DMS79 (cell line): Measurements from ENCODE around the gene PACS2.

Experiments used
- DNase-seq: peaks from one replicate; lab custom pipeline; 2025; lab: John Stamatoyannopoulos, UW

PACS2 gene

DNA sequence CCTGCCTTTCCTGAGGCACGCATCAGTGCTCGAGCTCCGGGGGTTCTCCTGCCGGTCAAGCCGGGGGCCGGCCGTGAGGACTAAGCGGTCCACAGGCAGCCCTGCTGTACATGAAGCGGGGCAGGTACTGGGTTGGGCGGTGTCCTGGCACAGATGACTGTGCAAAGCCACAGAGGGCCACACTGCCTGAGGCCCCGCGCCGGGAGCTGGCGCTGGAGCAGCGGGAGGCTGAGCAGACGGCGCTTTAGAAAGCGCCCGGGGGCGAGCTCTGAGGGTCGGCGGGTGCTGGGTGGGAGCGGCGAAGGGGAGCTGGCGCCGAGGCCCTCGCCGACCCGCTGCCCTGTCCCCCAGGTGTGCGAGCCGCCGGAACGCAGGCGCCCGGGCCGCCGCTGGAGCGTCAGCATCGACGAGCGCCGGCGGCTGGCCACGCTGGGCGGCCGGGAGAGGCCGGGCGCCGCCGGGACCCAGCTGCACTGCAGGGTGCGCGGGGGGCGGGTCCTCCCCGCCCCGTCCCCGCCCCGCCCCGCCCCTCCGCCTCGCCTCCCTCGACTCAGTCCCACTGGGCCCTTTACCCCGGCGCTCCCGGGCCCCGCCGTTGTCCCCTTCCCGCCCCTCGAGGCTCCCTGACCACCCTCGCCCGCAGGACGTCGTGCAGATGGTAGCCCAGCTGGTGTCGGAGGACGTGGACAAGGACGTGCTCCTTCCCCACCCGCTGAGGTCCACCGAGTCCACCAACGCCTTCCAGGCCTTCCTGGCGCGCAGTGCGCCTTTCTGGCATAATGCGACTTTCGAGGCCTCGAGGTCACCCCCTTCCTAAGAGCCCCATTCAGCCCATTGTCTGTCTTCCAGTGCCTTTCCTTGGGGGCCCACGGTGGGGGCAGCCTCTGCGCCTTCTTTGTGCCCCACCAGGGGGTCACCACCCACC lies 96.7 kb downstream of the PACS2 start:
- DNase-seq: no peak

DNA sequence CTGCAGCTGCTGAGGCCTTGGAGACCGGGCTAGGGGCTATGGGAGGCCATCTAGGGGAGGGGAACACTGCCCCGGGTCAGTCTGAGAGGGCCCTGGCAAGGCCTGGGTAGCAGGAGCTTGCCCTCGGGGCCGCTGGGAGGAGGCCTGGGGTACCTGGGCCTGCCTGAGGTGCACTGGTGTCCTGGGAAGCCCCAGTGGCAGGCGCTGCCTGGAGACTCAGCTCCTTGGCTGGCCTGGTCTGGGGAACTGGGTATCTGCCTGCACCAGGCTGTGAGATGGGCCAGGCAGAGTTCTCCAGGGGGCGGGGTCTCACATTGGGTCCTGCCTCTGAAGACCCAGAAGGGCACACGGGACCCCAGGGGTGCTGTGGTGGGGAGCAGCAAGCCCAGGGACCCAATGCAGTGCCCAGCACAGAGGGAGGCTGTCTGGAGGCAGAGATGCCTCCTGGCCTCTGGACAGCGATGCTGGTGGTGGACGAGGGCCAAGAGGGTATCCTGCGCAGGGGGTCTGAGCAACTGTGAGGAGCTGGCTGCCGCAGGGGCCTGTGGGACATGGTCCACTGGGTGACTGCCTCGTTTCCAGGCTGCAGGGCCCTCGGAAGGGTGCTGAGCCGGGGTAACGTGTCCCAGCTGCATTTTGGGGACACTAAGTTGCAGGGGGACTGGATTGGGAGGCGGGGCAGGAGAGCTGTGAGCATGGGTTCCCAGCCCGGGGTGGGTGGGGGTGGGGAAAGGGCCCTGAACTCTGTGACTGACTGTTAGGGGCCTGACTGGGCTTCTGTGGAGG lies 97.6 kb downstream of the PACS2 start:
- no peak for DNase-seq

DNA sequence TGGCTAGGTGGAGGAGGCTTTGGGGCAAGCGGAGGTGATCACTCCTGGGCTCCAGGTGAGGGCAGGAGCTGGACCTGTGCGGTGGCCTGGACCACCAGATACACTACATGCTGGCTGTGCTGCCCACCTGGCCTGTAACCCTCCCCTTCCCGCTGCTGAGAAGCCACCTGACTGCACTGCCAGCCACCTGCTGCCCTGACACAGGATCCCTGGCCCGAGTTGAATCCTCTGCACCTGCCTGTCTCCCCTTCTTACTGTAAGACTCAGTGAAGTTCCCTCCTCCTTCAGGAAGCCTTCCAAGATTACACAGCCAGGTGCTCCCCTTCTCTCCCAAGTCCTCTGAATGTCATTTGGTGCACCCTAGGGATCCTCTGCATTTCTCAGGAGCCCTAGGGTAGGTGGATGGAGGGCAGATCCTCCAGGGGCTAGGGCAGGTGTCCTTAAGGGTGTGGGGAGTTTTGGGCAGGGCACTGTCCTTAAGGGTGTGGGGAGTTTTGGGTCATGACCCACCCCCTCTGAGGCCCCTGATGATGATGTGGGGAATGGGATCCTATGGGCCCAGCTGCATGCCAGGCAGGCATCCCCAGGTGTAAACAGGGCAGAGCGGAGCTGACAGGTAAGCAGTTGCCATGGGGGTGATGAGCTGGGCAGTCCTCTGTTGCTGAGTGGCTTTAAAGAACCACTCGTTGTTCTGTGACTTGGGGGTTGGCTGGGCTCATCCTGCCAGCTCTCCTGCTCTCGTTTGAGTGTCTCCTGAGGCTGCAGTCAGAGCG lies 98.4 kb downstream of the PACS2 start:
- no peak for DNase-seq

GRCh38 chr14:105413544-105413886 lies 99.0 kb downstream of the PACS2 start:
- no peak for DNase-seq

GRCh38 chr14:105414456-105415371 lies 100.2 kb downstream of the PACS2 start:
- peak; percentile 65 for DNase-seq

DNA sequence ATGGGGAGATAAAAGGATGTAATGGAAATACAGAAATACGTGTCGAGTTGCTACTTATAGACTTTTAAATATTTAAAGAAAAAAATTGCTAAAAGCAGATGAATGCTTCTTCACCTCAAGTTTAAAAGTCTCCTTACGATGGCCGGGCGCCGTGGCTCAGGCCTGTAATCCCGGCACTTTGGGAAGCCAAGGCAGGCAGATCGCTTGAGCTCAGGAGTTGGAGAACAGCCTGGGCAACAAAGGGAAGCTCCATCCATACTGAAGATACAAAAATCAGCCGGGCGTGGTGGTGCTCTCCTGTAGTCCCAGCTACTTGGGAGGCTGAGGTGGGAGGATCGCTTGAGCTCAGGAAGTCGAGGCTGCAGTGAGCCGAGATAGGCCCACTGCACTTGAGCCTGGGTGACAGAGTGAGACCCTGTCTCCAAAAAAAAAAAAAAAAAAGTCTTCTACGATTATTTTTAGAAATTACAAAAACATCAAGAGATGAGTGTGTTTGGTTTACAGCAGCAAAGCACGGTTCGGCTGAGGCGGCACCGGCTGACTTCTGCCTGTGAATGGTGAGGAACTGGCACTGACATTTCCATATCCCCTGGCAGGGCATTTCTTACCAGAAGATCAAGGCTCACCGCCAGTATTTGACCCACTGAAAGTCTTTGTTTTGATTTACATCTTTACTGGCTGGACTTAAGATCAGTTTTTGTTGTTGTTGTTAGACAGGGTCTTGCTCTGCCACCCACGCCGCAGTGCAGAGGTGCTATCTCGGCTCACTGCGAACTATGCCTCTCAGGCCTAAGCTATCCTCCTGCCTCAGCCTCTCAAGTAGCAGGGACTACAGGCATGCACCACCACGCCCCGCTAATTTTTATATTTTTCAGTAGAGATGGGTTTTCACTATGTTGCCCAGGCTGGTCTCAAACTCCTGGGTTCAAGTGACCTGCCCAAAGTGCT lies 101.2 kb downstream of the PACS2 start:
- no peak for DNase-seq

DNA sequence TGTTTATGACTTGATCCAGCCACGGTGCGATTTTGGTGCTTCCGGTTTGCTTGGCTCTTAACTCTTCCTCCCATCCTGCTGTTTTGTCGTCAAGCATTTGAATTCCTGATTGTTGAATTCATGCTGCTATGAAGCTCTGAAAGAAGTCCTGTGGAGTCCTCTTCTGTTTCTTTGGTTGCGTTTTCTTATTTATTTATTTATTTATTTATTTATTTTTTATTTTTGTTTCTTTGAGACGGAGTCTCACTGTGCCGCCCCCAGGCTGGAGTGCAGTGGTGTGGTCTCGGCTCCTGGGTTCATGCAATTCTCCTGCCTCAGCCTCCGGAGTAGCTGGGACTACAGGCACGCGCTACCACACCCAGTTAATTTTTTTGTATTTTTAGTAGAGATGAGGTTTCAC lies 102.1 kb downstream of the PACS2 start:
- DNase-seq: no peak

- DNase-seq: no peak
These were observed 103.2 kb downstream of the PACS2 start for GRCh38 chr14:105417690-105418121.

- no peak for DNase-seq
These were observed 104.0 kb downstream of the PACS2 start for GRCh38 chr14:105418269-105419194.

DNA sequence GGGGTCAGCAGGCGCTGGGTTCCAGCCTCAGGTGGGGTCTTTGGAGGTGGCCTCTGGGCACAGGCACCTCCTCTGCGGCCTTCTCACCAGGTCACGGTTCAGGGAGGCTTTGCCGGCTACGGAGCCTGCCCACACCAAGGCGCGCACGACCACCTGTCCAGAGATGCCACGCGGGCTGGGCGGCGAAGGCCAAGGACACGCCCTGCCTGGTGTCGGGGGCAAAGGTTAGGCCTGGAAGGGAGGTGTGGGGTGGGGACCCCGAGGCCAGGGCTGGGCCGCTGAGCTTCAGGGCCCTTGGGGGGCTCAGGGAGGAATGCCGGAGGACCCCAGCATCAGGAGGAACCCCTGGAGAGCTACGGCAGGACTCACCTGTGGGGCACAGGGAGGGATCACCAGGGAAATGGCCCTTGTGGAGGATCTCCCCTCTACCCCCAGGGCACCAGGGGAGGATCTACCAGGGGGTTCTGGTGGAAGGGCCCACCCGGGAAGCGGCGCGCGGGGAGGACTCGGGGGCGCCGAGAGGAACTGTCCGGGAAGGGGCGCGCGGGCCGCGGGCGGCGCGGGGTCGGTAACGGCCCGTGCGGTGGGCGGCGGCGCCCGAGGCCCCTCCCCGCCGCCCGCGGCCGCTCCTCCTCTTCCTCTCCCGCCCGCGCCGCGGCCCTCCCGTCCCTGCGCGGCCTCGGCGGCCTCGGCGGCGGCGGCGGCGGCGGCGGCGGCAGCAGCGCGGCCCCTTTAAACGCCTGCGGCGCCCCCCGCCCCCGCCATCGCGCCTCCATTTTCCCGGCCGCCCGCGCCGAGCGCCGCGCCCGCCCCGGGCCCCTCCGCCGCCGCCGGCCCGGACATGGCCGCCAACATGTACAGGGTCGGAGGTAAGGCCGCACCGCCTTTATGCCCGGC lies 104.9 kb downstream of the PACS2 start, which contains the start of gene MTA1:
Gene MTA1 (plus strand): TSS at position 633 of the 897 bp plus-strand sequence. CDS start 209 bp downstream, at position 842.
- DNase-seq: peak; percentile 20

DNA sequence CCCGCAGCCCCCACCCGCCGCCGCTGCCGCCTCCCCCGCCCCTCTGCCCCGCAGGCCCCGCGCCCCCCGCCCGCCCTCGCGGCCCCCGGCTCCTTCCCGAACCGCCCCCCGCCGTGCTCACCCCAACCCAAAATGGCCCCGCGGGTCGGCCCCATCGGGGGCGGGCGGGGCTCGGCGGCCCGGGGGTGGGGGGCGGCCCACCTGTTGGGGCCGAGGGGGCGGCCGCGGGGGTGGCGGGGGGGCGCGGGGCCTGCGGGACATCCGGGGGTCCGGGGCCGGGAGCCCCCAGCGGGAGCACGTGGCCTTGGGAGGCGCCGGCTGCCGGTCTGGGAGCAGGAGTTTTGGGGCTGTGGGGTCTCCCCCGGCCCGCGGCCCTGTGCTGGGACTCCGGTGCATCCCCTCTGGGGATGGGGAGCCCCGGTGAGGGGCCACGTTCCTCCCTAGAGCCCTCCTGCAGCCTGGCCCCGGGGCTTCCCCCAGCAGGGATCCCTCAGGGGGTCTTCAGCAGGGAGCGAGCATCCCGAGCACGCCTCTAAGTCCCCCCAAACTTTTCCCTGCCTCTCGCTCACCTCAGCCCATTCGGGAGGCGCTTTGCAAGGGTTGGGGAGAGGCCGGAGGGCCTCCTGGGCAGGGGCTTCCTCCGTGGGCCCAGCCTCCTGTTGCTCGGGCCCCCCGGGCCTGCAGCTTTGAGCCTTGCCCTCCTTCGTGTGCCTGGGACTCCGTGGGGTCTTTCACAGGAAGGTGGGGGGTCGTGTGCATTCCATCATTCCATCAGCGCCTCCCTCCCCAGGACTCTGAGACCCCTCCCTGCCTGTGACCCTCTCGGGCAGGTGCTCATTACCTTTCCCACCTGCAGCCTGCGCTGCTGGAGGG lies 105.8 kb downstream of the PACS2 start:
- DNase-seq: no peak

GRCh38 chr14:105420974-105421674 lies 106.6 kb downstream of the PACS2 start:
- DNase-seq: no peak

DNA sequence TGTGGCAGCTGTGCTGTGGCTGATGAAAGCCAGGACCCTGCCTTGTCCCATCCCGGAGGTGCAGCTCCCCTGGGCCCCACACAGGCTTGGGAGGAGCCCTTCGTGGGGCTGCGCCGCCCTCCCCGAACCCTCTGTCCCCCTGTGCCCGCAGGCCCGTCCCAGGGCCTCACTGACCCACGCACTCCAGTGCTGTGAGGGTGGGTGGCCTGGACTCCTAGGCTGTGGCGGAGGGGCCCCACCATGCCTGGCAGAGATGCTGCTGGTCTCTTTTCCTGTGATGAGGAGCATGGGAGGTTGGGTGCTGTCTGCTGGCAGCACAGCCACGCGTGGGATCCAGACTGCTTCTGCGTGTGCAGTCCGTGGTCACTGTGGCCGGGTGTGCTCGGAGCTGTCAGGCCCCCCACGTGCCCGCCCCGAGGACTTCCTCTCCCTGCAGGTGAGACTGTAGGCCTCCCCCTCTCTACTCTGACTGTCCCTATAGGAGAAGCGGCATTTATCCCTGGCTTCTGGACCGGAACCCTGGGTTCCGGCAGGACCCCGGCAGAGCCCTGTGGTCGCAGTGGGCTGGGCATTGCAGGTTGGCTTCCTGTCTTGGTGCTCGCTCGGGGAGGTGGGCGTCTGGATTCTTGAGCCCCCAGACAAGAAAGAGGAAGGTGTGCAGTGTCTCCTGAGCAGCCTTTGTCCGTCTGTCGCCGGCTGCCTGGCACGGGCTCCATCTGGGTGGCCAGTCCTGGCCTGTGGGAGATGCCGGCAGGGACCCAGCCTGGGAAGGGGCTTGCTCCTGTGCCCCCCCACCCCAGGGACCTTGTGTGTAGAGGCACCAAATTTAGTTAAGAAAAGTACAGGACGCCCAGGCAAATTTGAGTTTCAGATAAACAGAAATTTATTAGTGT lies 107.4 kb downstream of the PACS2 start:
- DNase-seq: no peak

DNA sequence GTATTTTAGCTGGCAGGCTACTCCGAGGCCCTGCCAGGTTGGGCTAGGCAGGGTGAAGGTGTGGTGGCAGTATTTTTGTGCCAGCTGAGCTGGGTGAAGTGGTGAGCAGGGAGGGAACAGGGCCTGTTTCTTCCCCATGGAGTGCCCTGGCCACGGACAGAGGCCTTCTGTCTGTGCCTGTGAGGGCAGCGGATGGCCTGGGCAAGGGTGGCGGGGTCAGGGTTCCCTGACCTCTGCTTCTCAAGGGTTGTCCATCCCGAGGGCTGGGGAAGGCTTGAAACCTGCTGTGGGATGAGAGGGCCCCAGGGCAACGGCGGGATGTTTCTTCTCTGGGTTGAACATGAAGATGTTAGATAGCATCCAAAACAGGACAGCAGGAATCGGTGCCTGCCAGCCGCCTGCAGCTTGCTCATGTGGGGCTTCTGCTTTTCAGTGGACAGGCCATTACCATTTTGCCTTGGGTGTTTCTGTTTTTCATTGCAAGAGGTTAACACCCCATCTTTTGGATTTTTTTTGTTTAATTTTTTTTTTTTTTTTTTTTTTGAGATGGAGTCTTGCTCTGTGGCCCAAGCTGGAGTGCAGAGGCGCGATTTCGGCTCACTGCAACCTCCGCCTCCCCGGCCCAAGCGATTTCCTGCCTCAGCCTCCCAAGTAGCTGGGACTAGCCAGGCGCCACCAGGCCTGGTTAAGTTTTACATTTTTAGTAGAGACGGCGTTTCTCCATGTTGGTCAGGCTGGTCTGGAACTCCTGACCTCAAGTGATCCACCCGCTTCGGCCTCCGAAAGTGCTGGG lies 108.3 kb downstream of the PACS2 start:
- no peak for DNase-seq
